Measurements from ENCODE around the gene WWOX. TPM values are rescaled to one million over a fixed set of nuclear protein-coding genes. Genes with fewer than 3 reads are reported as not detected.

WWOX gene
- total RNA-seq, 2 experiments from 2014 or later = 16.6 to 19.0 TPM

DNA sequence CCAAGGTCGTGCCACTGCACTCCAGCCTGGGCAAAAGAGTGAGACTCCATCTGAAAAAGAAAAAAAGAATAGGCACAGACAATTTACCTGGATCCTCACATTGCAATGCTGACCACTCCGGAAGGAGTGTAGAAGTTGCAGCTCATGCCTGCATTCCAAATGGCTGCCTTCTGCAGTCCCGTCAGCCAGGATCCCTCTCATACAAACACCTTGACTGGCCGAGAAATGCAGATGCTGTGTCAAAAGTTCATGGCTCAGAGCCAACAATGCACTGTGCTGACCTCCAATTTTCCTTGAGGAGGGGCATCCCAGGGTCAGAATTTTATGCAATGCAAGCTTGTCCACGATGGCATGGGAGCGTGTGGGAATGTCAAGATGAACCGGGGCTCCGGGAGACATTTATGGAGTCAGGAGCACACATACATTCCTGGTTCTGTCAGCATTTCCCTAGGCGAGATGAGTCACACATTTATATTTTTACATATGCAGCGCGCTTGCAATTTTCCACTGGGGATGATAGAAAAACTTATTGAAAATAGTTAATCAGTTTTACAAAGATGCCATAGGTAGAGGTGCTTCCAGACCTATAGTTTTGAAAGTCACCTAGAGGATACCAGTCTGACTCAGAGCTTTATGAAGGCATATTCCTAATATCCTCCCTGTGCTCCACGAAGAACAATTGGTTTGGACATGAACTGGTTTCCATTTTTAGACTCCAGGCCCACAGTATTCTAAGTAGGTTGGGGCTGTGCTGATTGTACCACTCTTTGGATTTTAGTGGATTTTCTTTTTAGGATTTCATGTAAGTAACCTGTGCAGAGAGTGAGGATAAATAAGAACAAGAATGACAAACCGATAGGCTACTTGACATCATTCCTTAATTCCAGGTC, 886.5 kb downstream of the WWOX start:
- ChIA-PET POLR2A (no interaction called here), CTCF (no interaction called here)
- no peak overlapping the region for H3K27ac Mint-ChIP-seq
- H3K4me1 Mint-ChIP-seq = peaks cover 14% of the 10 kb centered on the region
- H3K27me3 Mint-ChIP-seq = no peaks in the 10 kb centered on the region
- no peak for DNase-seq
- H3K4me3 Mint-ChIP-seq = no peak overlapping the region
- H3K36me3 Mint-ChIP-seq (ENCODE audit: low read depth) = no peaks in the 10 kb centered on the region
- H3K9me3 Mint-ChIP-seq = peaks cover 9% of the 10 kb centered on the region

DNA sequence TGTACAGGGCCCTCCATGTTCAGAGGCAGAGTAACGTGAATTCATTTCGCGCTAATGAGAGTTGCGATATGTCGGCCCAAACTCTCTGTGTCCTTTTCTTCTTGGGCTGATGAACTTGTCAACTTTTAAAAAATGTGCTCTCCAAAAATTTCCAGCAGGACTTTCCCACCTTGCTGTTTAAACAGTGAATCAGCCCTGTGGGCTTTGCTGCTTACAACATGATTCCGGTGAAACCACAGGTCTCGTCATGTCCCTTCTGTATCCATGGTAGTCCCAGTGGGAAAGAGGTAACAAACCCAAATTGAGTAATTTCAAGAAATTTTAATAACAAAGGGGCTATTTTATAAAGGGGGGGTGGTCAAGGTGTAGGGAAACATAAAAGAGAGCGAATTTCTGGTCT, 888.2 kb downstream of the WWOX start:
- Mint-ChIP-seq H3K4me1 (peaks cover 16% of the 10 kb centered on the region), H3K4me3 (no peak overlapping the region), H3K9me3 (peaks cover 9% of the 10 kb centered on the region), H3K27me3 (no peaks in the 10 kb centered on the region), H3K27ac (no peak overlapping the region), H3K36me3 (ENCODE audit: low read depth) (no peaks in the 10 kb centered on the region)
- ChIA-PET CTCF (no interaction called here), POLR2A (no interaction called here)
- DNase-seq = no peak

DNA sequence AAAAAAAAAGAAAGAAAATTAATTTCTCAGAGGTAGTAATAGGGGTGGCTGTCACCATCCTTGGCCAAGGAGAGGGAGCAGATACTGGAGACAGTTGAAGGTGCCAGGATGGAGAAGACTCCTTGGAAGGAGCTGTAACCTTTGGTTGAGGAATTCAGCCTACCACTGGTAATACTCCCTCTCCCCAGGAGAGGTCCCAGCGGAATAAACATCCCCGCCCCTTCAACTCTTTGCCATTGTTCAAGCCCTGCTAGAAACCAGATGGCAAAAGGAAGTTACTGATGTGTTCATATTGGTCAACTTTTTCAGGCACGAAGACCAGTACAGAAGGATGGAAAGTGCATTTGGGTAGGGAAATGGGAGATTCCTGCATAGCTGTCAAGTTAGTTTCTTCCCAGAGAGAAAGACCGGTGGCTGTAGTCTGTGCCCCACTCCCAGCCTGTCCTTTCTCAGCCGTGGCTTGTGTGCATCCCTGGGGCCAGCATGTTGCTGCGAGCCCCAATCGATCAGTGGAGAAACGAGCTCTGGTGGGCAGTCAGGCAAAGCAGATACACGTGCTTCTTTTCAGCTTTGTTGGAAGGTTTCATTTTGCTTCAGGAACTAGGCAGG, 889.0 kb downstream of the WWOX start:
- Mint-ChIP-seq H3K36me3 (ENCODE audit: low read depth) (no peaks in the 10 kb centered on the region), H3K27me3 (no peaks in the 10 kb centered on the region), H3K27ac (no peak overlapping the region), H3K4me3 (no peak overlapping the region), H3K9me3 (peaks cover 6% of the 10 kb centered on the region), H3K4me1 (peaks cover 16% of the 10 kb centered on the region)
- DNase-seq = no peak
- POLR2A ChIA-PET = no interaction called here
- CTCF ChIA-PET = interaction anchor here (0.6 kb wide), 1 partner anchor 1777 kb away, joined by 3 read pairs; no protein-coding TSS in a partner anchor

DNA sequence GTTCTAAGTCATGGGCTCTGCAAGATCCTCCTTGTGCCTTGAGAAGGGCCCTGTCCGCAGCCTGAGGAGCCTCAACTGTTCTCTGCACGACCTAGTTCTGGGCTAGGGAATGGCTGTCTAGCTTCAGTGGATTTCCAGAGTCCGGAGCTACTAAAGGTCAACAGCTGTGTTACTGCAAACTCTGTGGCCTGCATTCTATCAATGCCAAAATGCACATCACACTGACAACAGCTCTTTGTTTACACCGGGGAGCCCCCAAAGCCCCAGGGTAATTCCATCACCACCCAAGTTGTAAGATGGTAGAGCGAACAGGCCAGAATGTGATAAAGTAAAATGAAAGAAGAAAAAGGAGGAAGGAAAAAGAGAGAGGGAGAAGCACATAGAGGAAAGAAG, 890.9 kb downstream of the WWOX start:
- H3K4me3 Mint-ChIP-seq = no peak overlapping the region
- ChIA-PET POLR2A (interaction anchor here (0.6 kb wide), 1 partner anchor 28 kb away, joined by 3 read pairs; no protein-coding TSS in a partner anchor), CTCF (no interaction called here)
- no peaks in the 10 kb centered on the region for H3K27me3 Mint-ChIP-seq
- H3K4me1 Mint-ChIP-seq = peaks cover 19% of the 10 kb centered on the region
- no peaks in the 10 kb centered on the region for H3K36me3 Mint-ChIP-seq (ENCODE audit: low read depth)
- peaks cover 2% of the 10 kb centered on the region for H3K9me3 Mint-ChIP-seq
- no peak for DNase-seq
- no peak overlapping the region for H3K27ac Mint-ChIP-seq

DNA sequence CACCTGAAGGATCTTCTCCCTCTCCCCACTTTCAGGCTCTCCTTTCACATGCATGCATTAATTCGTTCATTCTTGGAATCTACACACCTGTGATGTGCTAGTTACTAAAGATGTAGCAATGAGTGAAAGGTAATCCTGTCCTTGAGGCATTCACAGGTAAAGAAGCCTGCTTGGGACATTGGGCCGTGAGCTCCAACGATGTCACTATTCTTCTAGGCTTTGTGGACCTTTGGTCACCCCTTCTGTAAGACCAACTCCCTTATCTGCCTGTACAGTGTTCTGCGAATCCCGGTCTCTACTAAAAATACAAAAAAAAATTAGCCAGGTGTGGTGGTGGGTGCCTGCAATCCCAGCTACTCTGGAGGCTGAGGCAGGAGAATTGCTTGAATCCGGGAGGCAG, 892.5 kb downstream of the WWOX start:
- H3K27me3 Mint-ChIP-seq = no peaks in the 10 kb centered on the region
- ChIA-PET CTCF (no interaction called here), POLR2A (no interaction called here)
- peaks cover 22% of the 10 kb centered on the region for H3K4me1 Mint-ChIP-seq
- no peak for DNase-seq
- no peak overlapping the region for H3K4me3 Mint-ChIP-seq
- H3K36me3 Mint-ChIP-seq (ENCODE audit: low read depth) = no peaks in the 10 kb centered on the region
- H3K27ac Mint-ChIP-seq = no peak overlapping the region
- H3K9me3 Mint-ChIP-seq = peaks cover 2% of the 10 kb centered on the region

DNA sequence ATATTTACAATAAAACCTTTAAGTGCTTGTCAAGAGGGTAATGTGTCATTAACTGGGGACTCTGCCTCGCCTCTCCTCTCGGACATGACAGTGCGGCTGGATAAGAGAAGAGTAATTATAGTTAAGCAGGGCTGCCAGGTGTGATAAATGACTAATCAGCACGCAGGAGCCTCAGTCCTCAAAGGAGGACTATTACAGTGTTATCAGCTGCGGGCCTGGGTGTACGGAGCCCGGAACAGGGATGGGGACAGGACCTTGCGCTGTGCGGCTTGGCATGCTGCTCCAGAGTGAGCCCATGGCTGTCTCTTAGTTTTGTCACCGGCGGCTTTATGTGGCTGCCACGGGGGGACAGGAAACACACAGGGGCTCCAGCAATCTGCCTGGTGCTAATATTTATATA, 893.9 kb downstream of the WWOX start:
- Mint-ChIP-seq H3K27me3 (no peaks in the 10 kb centered on the region), H3K27ac (no peak overlapping the region), H3K4me3 (no peak overlapping the region), H3K36me3 (ENCODE audit: low read depth) (no peaks in the 10 kb centered on the region), H3K4me1 (peaks cover 22% of the 10 kb centered on the region), H3K9me3 (no peaks in the 10 kb centered on the region)
- POLR2A ChIA-PET = no interaction called here
- CTCF ChIA-PET = no interaction called here
- DNase-seq = no peak

DNA sequence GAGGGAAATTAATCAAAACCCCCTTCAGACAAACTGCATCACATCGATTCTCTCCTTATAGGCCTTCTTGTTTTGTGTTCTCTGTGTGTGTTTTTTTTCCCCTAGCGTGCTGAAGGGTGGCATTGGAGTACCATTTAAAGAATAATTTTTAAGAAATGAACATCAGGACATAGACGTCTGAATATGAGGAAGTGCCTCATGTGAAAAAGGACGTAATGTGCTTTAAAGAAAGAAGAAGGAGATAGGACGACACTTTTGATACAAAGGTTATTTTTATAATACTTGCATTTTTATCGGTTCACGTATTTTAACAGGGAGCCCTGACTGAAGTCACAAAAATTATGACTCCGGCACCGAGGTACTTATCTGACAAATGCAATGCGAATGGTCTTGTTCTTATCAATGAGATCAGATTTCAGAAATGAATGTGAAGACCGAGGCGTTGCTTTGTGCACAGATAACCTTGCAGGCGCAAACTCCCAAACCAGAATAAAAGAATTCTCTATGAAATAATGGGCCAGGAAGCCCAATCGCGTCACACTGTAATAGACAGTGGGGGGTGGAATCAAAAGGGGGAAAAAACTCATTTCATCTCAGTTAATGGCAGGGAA, 894.8 kb downstream of the WWOX start:
- POLR2A ChIA-PET = no interaction called here
- no peaks in the 10 kb centered on the region for H3K27me3 Mint-ChIP-seq
- CTCF ChIA-PET = no interaction called here
- no peaks in the 10 kb centered on the region for H3K9me3 Mint-ChIP-seq
- H3K4me1 Mint-ChIP-seq = peaks cover 22% of the 10 kb centered on the region
- no peak overlapping the region for H3K4me3 Mint-ChIP-seq
- DNase-seq = no peak
- no peaks in the 10 kb centered on the region for H3K36me3 Mint-ChIP-seq (ENCODE audit: low read depth)
- H3K27ac Mint-ChIP-seq = no peak overlapping the region

DNA sequence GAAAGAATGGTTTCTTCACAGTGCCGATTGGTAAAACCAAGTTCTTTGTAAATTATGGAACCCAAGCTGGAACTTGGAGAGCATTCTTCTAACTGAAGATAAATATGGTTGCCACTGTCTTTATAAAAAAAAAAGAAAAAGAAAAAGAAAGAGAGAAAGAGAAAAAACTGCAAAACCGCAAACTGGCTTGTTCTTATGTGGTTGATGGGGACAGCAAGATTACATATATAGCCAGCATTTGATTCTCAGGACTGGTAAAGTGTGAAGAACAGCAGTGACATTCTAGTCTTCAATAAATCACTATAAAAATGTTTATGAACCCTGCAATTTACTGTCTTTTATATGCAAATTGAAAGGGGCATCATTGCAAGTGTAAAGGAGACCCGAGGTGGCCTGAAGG, 896.0 kb downstream of the WWOX start:
- ChIA-PET CTCF (no interaction called here), POLR2A (no interaction called here)
- H3K9me3 Mint-ChIP-seq = no peaks in the 10 kb centered on the region
- no peaks in the 10 kb centered on the region for H3K36me3 Mint-ChIP-seq (ENCODE audit: low read depth)
- no peaks in the 10 kb centered on the region for H3K27me3 Mint-ChIP-seq
- peaks cover 11% of the 10 kb centered on the region for H3K4me1 Mint-ChIP-seq
- no peak overlapping the region for H3K27ac Mint-ChIP-seq
- DNase-seq = no peak
- no peak overlapping the region for H3K4me3 Mint-ChIP-seq

DNA sequence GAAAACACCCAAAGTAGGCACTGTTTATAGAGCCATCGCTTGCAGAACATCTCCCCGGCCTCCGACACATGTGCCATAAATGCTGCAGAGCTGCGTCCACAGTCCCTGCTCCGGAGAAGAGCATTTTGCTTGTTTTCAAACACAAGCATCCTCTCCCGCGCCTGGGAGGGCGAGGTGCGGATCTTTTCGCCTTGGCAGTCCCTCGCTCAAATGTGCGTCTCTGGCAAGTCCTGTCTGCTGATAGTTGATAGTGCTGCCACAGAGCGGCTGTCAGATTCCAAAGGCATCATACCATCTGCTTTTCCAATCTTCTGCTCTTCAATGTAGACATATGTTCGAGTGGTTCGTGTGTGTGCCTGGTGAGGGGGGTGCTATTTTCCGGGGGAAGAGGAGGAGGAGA, 897.3 kb downstream of the WWOX start:
- ChIA-PET POLR2A (no interaction called here), CTCF (no interaction called here)
- Mint-ChIP-seq H3K4me1 (peaks cover 6% of the 10 kb centered on the region), H3K9me3 (no peaks in the 10 kb centered on the region), H3K27me3 (no peaks in the 10 kb centered on the region), H3K27ac (no peak overlapping the region), H3K4me3 (no peak overlapping the region), H3K36me3 (ENCODE audit: low read depth) (no peaks in the 10 kb centered on the region)
- DNase-seq = no peak

DNA sequence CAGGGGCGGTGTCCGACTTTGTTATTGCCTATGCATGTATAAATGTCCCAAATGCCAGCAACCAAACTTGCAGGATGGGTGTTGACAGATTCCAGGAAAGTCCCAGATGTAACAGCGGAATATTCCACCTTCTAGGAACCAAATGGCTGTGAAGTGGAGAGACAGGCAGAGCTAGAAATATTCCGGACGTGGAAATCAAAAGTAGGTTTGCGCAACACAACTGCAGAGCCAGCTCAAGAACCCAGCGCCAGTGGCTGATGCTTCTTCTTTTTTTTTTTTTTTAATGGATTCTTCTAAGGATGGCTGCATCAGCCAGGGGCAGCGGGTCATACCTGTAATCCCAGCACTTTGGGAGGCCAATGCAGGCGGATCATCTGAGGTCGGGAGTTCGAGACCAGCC, 899.4 kb downstream of the WWOX start:
- DNase-seq = no peak
- Mint-ChIP-seq H3K9me3 (no peaks in the 10 kb centered on the region), H3K4me1 (peaks cover 5% of the 10 kb centered on the region), H3K27me3 (no peaks in the 10 kb centered on the region), H3K27ac (no peak overlapping the region), H3K4me3 (no peak overlapping the region), H3K36me3 (ENCODE audit: low read depth) (no peaks in the 10 kb centered on the region)
- ChIA-PET CTCF (no interaction called here), POLR2A (no interaction called here)

DNA sequence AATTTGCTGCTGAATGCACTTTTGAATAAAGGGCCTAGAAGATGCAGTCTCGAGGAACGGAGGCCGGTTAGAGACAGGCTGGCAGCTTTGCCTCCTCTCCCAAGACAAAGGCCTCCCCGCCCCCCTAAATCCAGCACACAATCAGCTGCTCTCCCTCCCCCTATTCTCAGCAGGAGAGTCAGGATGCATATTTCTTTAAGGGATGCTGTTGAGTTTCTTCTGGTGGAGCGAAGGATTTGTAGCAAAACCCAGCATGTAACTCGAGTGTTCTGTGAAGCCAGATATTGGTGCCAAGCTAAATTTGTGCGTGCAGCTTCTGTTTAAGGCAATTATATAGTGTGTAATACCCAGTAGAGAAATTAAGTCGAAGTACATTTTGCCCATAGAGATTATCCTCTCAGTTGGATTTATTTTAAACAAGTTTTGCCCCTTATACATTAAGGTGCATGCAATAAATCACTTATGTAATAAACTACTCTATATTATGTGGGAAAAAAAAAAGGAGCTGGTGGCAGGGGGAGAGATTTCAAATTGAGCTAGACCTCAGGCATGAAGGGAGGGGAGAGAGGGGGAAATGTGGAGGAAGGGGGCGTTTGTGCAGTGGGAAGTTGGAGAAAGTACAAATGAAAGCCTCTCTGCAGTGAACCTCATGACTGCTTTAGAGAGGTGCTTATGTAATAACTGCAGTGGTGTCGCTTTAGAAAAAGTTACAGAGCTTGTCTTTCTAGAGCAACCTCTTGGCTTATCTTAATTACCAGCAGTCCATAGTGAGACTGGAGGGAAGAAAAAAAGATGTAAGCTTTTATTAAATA, 901.9 kb downstream of the WWOX start:
- peaks cover 5% of the 10 kb centered on the region for H3K4me1 Mint-ChIP-seq
- H3K4me3 Mint-ChIP-seq = no peak overlapping the region
- H3K9me3 Mint-ChIP-seq = no peaks in the 10 kb centered on the region
- H3K27me3 Mint-ChIP-seq = no peaks in the 10 kb centered on the region
- no peak overlapping the region for H3K27ac Mint-ChIP-seq
- no peak for DNase-seq
- H3K36me3 Mint-ChIP-seq (ENCODE audit: low read depth) = peaks cover 4% of the 10 kb centered on the region
- ChIA-PET CTCF (no interaction called here), POLR2A (no interaction called here)

DNA sequence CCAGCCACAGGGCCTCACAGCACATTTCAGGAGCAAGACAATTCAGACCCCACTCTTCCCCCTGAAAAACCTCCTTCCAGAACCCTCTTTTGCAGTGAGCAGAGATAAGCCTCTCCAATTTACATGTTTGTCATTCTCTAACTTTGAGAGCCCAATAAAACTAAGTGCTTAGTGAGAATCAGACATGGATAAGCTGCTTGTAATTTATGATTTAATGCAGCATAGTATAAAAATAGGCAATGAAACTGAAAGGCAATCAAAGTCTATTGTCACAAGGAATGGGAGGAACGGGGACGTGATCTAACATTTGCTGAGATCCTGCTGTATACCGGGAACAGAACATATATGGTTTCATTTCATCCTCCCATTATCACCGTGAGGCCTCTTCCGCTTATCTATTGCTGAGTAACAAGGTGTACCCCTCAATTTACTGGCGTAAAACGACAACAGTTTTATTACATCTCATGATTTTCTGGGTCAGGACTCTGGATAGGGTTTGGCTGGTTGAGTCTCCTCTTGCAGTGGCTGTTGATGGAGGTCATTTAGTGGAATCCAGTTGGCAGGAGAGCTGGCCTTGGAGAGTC, 903.7 kb downstream of the WWOX start:
- Mint-ChIP-seq H3K9me3 (peaks cover 4% of the 10 kb centered on the region), H3K4me1 (peaks cover 23% of the 10 kb centered on the region), H3K27me3 (no peaks in the 10 kb centered on the region), H3K36me3 (ENCODE audit: low read depth) (peaks cover 8% of the 10 kb centered on the region), H3K4me3 (no peak overlapping the region), H3K27ac (no peak overlapping the region)
- POLR2A ChIA-PET = no interaction called here
- no peak for DNase-seq
- CTCF ChIA-PET = interaction anchor here (0.5 kb wide), 1 partner anchor 368 kb away, joined by 3 read pairs; no protein-coding TSS in a partner anchor

DNA sequence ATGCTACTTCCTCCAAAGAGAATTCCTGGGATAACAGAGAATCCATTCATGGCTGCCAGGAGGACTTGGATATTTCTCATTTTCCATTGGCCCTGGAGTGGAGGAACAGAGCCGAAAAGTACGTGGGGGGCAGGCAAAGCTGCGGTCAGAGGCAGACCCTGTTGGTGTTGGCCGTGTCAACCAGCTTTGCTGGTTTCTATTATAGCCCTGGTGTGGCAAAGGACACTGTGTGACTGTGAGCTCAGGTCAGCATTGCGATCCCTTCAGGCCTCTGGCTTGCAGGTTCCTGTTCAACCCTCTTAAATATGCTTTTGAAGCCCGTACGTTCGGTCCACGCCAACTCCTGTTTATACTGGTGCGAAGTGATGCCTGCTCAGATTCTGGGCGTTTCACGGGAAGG, 904.9 kb downstream of the WWOX start:
- H3K27me3 Mint-ChIP-seq = no peaks in the 10 kb centered on the region
- H3K36me3 Mint-ChIP-seq (ENCODE audit: low read depth) = peaks cover 11% of the 10 kb centered on the region
- H3K27ac Mint-ChIP-seq = no peak overlapping the region
- no peak overlapping the region for H3K4me3 Mint-ChIP-seq
- ChIA-PET CTCF (no interaction called here), POLR2A (no interaction called here)
- DNase-seq = no peak
- peaks cover 26% of the 10 kb centered on the region for H3K4me1 Mint-ChIP-seq
- peaks cover 4% of the 10 kb centered on the region for H3K9me3 Mint-ChIP-seq

Measured in activated CD4-positive, alpha-beta memory T cell treated with anti-CD3 and anti-CD28 coated beads, Interleukin-2, amount 10 ng/mL, durations not matched to agents 7 days and 5 days (primary cell).